ENCODE results near the gene SLC27A5.

- TF ChIP-seq CTCF (tag by site-specific recombination; IDR thresholded peaks at IDR 0.05) (no peak), PRDM6 (tag by site-specific recombination; IDR thresholded peaks at IDR 0.05) (no peak), ZNF324 (tag by site-specific recombination; IDR thresholded peaks at IDR 0.05) (no peak), ZNF174 (tag by site-specific recombination; IDR thresholded peaks at IDR 0.05) (no peak), ZFP41 (tag by site-specific recombination; IDR thresholded peaks at IDR 0.05; ENCODE audit: borderline replicate concordance) (no peak), PRDM10 (tag by site-specific recombination; IDR thresholded peaks at IDR 0.05) (no peak), ZBTB1 (tag by site-specific recombination; IDR thresholded peaks at IDR 0.05) (no peak), YY1 (tag by site-specific recombination; IDR thresholded peaks at IDR 0.05) (no peak)
These were observed 38.0 kb upstream of the SLC27A5 start for GRCh38 chr19:58549664-58550361.
